ENCODE results near the gene TRIM68. TPM values are rescaled to one million over a fixed set of nuclear protein-coding genes. Genes with fewer than 3 reads are reported as not detected.
A peak's percentile ranks its signal among the peaks of the same experiment; 100 is the strongest.

The TRIM68 gene
- total RNA-seq, 1 donor from 2014 or later, result 13.4 TPM

DNA sequence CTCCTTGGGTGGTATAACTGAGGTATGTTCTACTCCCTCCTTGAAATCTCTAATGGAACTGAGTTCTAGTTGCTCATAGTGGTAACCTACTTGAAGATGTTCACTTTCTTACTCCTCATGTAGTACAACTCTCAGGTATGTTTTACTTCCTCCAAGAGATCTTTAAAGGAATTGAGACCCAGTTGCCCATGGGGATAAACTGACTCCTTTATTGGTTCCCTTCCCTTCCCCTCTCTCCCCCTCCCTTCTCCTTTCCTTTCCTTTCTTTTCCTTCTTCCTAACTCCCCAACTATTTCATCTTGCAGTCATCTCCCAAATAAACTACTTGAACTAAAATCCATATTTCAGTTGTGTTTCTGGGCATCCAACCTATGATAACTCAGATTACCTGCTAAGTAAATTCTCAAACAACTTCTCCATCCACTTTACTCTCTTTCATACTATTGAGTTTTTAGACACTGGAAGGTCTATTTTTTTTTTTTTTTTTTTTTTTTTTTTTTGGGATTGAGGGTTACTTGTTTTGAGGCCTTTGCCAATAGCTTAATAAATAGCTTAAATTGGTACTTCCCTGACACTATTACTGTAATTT is 7.9 kb upstream of the TRIM68 start:
- peaks cover 2% of the 10 kb centered on the region for H3K9me3 Mint-ChIP-seq
- DNase-seq (ENCODE audit: low read depth, low spot score), result no peak
- H3K27ac Mint-ChIP-seq (ENCODE audit: unreplicated experiment), result no peak overlapping the region
- peaks cover 52% of the 10 kb centered on the region for H3K27me3 Mint-ChIP-seq (ENCODE audit: low read depth)
- TF ChIP-seq, protein P1, sequence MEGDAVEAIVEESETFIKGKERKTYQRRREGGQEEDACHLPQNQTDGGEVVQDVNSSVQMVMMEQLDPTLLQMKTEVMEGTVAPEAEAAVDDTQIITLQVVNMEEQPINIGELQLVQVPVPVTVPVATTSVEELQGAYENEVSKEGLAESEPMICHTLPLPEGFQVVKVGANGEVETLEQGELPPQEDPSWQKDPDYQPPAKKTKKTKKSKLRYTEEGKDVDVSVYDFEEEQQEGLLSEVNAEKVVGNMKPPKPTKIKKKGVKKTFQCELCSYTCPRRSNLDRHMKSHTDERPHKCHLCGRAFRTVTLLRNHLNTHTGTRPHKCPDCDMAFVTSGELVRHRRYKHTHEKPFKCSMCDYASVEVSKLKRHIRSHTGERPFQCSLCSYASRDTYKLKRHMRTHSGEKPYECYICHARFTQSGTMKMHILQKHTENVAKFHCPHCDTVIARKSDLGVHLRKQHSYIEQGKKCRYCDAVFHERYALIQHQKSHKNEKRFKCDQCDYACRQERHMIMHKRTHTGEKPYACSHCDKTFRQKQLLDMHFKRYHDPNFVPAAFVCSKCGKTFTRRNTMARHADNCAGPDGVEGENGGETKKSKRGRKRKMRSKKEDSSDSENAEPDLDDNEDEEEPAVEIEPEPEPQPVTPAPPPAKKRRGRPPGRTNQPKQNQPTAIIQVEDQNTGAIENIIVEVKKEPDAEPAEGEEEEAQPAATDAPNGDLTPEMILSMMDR (conservative IDR thresholded peaks at IDR 0.05), result no peak
- H3K36me3 Mint-ChIP-seq (ENCODE audit: low read depth), result no peaks in the 10 kb centered on the region
- H3K4me3 Mint-ChIP-seq, result no peak overlapping the region
- H3K4me1 Mint-ChIP-seq, result no peaks in the 10 kb centered on the region

DNA sequence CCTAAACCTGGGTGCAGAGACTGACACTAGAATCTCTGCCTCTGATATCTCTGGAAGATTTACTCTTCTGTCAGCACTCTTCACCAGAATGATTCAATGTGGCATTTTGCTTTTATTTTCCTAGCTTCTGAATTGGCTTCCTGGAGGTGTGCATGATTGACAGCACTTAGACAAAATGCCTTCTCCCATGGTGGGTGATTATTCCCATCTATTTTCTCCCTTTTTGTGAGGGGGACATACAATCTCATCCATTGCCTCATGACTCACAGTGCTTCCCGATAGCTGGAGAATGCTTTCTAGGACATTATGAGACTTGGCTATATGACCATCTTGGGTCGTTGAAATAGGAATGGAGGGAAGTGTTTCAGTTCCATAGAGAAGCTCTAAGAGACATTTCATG is 4.0 kb upstream of the TRIM68 start:
- peaks cover 2% of the 10 kb centered on the region for H3K9me3 Mint-ChIP-seq
- no peak overlapping the region for H3K4me3 Mint-ChIP-seq
- H3K4me1 Mint-ChIP-seq, result peaks cover 12% of the 10 kb centered on the region
- TF ChIP-seq, protein P1 (conservative IDR thresholded peaks at IDR 0.05), result no peak
- peaks cover 52% of the 10 kb centered on the region for H3K27me3 Mint-ChIP-seq (ENCODE audit: low read depth)
- no peaks in the 10 kb centered on the region for H3K36me3 Mint-ChIP-seq (ENCODE audit: low read depth)
- H3K27ac Mint-ChIP-seq (ENCODE audit: unreplicated experiment), result no peak overlapping the region
- no peak for DNase-seq (ENCODE audit: low read depth, low spot score)

DNA sequence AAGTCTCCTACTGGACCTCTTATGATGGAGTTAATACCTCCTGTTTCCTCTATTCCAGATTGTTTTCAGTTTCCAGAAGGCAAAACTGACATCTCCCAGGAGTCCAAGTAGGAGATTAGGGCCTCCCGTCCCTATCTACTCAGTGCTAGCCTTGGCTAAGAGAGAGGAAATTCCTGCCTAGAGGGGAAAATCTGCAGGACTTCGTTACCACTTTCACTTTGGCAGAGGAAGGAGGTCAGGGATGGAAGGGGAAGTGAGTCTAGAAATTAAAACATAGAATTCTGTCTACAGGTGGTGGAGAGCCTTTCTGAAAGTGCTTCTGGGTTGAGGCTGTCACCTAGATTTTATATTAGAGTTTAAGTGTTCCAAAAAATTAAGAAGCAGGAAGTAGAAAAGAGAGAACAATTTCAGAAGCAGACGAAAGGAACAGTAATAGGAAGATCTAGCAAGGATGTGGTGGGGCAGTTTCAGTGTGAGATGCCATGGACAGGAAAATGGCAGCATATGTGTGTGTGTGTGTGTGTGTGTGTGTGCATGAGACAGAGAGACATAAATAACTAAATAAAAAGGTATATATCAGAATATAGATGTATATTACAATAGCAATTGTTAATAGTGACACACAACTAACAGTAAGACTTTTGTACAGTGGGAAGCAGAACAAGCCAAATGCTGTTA is 2.4 kb upstream of the TRIM68 start:
- Mint-ChIP-seq H3K36me3 (ENCODE audit: low read depth) (no peaks in the 10 kb centered on the region), H3K27ac (ENCODE audit: unreplicated experiment) (no peak overlapping the region), H3K4me3 (no peak overlapping the region), H3K27me3 (ENCODE audit: low read depth) (peaks cover 46% of the 10 kb centered on the region), H3K9me3 (no peaks in the 10 kb centered on the region), H3K4me1 (peaks cover 16% of the 10 kb centered on the region)
- TF ChIP-seq, protein P1 (conservative IDR thresholded peaks at IDR 0.05), result no peak
- no peak for DNase-seq (ENCODE audit: low read depth, low spot score)

GRCh38 chr11:4607096-4607495 is 935 bp downstream of the TRIM68 start:
- peaks cover 16% of the 10 kb centered on the region for H3K4me1 Mint-ChIP-seq
- H3K4me3 Mint-ChIP-seq, result peak overlapping the region; percentile 96
- H3K9me3 Mint-ChIP-seq, result no peaks in the 10 kb centered on the region
- no peak for DNase-seq (ENCODE audit: low read depth, low spot score)
- peak overlapping the region; percentile 3 for H3K27ac Mint-ChIP-seq (ENCODE audit: unreplicated experiment)
- TF ChIP-seq, protein P1 (conservative IDR thresholded peaks at IDR 0.05), result no peak
- peaks cover 18% of the 10 kb centered on the region for H3K27me3 Mint-ChIP-seq (ENCODE audit: low read depth)
- no peaks in the 10 kb centered on the region for H3K36me3 Mint-ChIP-seq (ENCODE audit: low read depth)

DNA sequence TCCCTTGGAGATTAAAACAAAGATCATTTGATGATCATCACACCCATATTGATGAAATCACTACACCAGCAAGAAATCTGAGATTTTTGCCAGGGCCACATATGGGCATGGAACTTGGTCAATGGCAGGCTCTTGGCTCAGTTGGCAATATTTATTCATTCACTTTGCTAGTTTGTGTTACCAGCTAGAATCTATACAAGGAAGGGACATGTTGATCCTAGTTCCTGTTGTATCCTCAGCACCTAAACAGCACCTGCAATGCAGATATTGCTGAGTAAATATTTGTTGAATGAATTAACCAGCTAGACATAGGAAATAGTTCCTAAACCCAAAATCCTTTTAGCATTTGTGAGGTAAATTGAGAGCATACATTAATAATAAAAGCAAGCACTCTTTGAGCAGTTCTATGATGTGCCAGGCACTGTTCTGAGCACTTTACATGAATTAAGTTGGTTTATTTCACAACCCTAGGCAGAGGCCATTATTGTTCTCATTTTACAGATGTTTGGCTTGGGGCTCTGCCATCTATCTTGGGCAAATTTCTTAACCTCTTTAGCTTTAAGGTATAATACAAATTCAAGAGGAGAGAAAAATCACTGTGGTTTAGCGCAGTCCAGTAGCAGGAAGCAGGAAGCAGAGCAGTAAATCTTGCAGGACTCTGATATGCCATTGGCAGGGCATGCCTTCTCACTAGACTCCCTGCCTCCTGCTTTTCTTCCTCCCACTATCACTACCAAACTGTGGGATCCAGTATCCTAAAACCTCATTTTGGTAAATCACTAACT is 1.6 kb downstream of the TRIM68 start:
- no peak overlapping the region for H3K27ac Mint-ChIP-seq (ENCODE audit: unreplicated experiment)
- H3K27me3 Mint-ChIP-seq (ENCODE audit: low read depth), result peaks cover 15% of the 10 kb centered on the region
- H3K9me3 Mint-ChIP-seq, result no peaks in the 10 kb centered on the region
- H3K36me3 Mint-ChIP-seq (ENCODE audit: low read depth), result no peaks in the 10 kb centered on the region
- H3K4me1 Mint-ChIP-seq, result peaks cover 16% of the 10 kb centered on the region
- DNase-seq (ENCODE audit: low read depth, low spot score), result no peak
- TF ChIP-seq, protein P1 (conservative IDR thresholded peaks at IDR 0.05), result no peak
- H3K4me3 Mint-ChIP-seq, result peak overlapping the region; percentile 96
